SU-DHL-6 (cell line): ENCODE results near the gene HOXC6.

Source experiments
- EZH2phosphoT487 ChIP-seq: fragments of 200-600 bp; sonication (generic), shearing (Covaris generic); conservative IDR thresholded peaks from 2 replicates; pipeline ENCODE4 v1.6.1; 2018; ENCODE audit warnings: mild to moderate bottlenecking, antibody characterized with exemption, low read length, moderate library complexity, mixed read lengths
- TF ChIP-seq, protein P1 (sequence below): fragments of 200-600 bp; sonication (generic); IDR thresholded peaks from one replicate; pipeline ENCODE4 v1.5.1; 2017; ENCODE audit warnings: antibody characterized with exemption, mild to moderate bottlenecking, low read length, moderate library complexity; ENCODE audit not compliant: insufficient read depth, poor library complexity, severe bottlenecking

DNA sequence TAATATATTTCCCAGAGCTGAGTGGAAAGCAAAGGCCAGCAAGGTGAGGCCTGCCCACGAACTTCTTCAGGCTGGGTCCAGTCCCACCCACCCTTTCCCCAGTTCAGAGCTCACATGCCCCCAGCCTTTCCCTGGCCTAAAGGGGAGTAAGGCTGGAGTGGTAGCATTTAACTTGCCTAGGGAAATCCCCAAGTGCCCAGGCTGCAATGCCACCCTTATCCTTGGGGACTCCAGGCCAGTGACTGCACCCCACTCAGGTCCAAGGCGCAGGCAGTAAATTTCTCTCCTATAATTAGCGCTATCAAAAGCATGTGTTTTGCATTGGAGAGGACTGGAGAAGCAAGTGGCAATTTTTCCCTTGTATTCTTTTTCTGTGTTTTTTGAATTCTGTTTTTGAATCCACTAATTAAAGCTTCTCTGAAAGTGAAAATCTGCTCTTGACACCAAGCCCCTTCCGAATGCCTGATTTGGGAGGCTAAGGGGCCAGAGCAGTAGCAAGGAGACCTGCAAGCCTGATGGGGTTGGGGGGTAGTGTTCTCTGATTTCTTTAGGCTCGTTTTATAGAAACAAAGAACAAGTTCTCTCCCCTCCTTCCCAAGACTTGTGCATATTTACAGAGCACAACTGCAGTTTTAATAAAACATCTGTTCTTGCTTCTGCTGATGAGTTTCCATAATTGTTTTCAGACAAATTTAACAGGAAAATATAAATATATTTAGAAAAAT, 3.5 kb upstream of the HOXC6 start:
- TF ChIP-seq, protein P1, sequence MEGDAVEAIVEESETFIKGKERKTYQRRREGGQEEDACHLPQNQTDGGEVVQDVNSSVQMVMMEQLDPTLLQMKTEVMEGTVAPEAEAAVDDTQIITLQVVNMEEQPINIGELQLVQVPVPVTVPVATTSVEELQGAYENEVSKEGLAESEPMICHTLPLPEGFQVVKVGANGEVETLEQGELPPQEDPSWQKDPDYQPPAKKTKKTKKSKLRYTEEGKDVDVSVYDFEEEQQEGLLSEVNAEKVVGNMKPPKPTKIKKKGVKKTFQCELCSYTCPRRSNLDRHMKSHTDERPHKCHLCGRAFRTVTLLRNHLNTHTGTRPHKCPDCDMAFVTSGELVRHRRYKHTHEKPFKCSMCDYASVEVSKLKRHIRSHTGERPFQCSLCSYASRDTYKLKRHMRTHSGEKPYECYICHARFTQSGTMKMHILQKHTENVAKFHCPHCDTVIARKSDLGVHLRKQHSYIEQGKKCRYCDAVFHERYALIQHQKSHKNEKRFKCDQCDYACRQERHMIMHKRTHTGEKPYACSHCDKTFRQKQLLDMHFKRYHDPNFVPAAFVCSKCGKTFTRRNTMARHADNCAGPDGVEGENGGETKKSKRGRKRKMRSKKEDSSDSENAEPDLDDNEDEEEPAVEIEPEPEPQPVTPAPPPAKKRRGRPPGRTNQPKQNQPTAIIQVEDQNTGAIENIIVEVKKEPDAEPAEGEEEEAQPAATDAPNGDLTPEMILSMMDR: no peak
- TF ChIP-seq EZH2phosphoT487: no peak
